ENCODE measurements around the gene GZMM.

GRCh38 chr19:572743-573518, 29.1 kb downstream of the GZMM start:
- TF ChIP-seq EP300 (IDR thresholded peaks at IDR 0.05) (no peak), CTCF (IDR thresholded peaks at IDR 0.05) (no peak), POLR2A (IDR thresholded peaks at IDR 0.05; ENCODE audit: low read depth) (no peak)
